AG04450 (cell line): ENCODE results near the gene MSI2. TPM values are rescaled to one million over a fixed set of nuclear protein-coding genes. Genes with fewer than 3 reads are reported as not detected.

ENCODE experiments used
- CTCF ChIA-PET: fragments of 300-600, 350-600 bp; formaldehyde crosslinking; extraction: SDS; loops from one replicate; lab custom pipeline; 2022; ENCODE audit warnings: antibody characterized with exemption, inconsistent platforms; lab: Charles Lee
- POLR2A ChIA-PET: fragments of 350-600 bp; formaldehyde crosslinking; extraction: SDS; loops from one replicate; lab custom pipeline; 2021; ENCODE audit warnings: antibody characterized with exemption, inconsistent platforms; lab: Yijun Ruan, JAX
- DNase-seq: peaks from one replicate; pipeline ENCODE4 v3.0.0-alpha.2; 2011; ENCODE audit warnings: low read depth, low spot score
- H3K27ac ChIP-seq: one replicate; pipeline ENCODE4 v1.5.1; 2012; ENCODE audit warnings: low read depth, low read length, control low read depth
- H3K27me3 ChIP-seq: one replicate; pipeline ENCODE4 v1.6.0; 2012; ENCODE audit warnings: low read length; ENCODE audit not compliant: control insufficient read depth, insufficient read depth
- H3K4me3 ChIP-seq: 2 replicates; pipeline ENCODE4 v1.5.1; 2011; ENCODE audit warnings: mild to moderate bottlenecking, low read depth, low read length, control low read depth
- H3K9me3 ChIP-seq: 2 replicates; pipeline ENCODE4 v1.5.1; 2012; ENCODE audit warnings: low read length; ENCODE audit not compliant: control insufficient read depth, insufficient read depth
- polyA plus RNA-seq: library from polyadenylated mRNA; depleted of rRNA; stranded (reverse); fragments of >200 nt; gene quantifications from 2 replicates; pipeline ENCODE4 v1.2.3, GENCODE V29; 2011
- TF ChIP-seq, protein P1 (sequence below): IDR thresholded peaks from 2 replicates; pipeline ENCODE4 v1.5.1; 2011; ENCODE audit warnings: low read depth, low read length, control low read depth, inconsistent platforms

The MSI2 gene
- polyA plus RNA-seq, 1 experiment, result 26.2 TPM

DNA sequence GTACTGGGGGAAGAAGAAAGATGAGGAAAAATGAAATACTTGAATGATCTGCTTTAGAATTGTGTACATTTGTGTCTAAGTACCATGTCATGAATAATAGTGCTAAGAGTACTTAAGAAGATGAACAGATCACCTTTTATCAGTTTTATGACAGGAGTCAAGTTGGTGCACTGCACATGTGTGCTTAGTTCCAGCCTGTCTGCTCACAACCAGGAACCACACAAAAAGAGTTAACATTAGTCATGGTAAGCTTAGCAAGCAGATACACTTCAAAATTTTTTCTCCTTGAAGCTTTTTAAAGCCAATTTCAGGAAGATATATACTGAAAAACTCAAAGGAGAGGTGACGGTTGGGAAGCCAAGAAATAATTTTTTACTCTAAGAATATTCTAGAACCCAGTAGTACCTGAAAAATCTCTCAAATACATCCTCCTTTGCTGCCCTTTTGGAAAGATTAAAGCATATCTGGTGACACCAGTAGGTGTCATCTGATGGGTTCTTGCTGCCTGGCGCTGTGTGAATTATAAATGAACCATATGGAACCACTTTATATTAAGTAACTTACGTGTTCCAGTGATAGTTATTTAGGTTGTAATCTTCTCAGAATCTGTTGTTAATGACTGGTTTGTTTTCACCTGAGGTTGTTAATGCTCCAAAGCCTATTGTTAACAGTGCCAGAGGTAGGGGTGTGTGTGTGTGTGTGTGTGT is 93.4 kb downstream of the MSI2 start:
- ChIA-PET POLR2A (no interaction called here), CTCF (interaction anchor here (0.6 to 1.0 kb wide), 2 partner anchors 230 to 321 kb away, joined by 3 read pairs; no protein-coding TSS in a partner anchor)
- Histone ChIP-seq H3K27me3 (no peaks in the 10 kb centered on the region), H3K27ac (no peak overlapping the region), H3K4me3 (no peak overlapping the region), H3K9me3 (no peaks in the 10 kb centered on the region)
- TF ChIP-seq, protein P1, sequence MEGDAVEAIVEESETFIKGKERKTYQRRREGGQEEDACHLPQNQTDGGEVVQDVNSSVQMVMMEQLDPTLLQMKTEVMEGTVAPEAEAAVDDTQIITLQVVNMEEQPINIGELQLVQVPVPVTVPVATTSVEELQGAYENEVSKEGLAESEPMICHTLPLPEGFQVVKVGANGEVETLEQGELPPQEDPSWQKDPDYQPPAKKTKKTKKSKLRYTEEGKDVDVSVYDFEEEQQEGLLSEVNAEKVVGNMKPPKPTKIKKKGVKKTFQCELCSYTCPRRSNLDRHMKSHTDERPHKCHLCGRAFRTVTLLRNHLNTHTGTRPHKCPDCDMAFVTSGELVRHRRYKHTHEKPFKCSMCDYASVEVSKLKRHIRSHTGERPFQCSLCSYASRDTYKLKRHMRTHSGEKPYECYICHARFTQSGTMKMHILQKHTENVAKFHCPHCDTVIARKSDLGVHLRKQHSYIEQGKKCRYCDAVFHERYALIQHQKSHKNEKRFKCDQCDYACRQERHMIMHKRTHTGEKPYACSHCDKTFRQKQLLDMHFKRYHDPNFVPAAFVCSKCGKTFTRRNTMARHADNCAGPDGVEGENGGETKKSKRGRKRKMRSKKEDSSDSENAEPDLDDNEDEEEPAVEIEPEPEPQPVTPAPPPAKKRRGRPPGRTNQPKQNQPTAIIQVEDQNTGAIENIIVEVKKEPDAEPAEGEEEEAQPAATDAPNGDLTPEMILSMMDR, result no peak
- no peak for DNase-seq

DNA sequence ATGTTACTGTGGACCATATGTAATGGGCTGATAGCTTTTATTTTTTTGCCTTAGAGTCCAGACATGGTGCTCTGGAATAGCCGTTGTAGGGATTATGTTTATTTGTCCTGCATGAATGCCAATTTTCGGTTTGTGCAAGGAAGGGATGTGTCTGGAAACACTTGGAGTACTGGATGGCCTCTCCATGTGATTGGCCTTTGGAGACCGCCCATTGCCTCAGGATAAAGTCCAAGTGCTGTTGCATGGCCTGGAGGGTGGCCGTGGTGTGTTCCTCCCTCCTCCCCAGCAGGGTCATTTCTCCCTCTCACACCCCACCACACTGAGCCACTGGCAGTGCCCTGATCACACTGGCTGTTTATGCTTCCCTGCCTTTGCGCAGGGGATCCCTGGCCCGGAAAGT is 93.9 kb downstream of the MSI2 start:
- Histone ChIP-seq H3K27ac (no peak overlapping the region), H3K9me3 (no peaks in the 10 kb centered on the region), H3K4me3 (no peak overlapping the region), H3K27me3 (no peaks in the 10 kb centered on the region)
- no peak for DNase-seq
- POLR2A ChIA-PET, result no interaction called here
- CTCF ChIA-PET, result interaction anchor here (0.6 to 1.0 kb wide), 2 partner anchors 230 to 321 kb away, joined by 3 read pairs; no protein-coding TSS in a partner anchor
- TF ChIP-seq, protein P1, result no peak

DNA sequence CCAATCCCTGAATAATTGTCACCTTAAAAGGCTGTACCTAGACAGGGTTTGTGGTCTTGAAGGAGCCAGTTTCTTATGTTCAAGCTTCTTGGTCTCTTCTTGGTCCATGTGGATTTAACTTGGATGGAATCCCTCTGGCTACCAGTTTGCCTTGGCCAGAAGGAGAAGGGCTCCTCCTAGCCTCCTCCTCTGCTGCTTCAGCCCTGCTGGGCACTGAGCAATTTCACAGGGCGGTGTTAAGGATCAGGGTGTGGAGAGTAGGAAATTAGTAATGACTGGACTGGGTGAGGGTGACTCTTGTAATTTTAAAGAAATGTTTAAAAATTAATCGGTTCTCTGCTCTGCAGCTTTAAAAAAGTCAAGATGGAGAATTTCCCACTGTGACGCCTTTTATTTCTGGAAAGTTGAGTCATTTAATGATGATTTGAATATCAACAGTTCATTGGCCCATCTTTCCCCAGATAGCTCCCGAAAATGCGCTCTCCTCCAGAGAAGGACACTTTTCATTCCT is 96.4 kb downstream of the MSI2 start:
- CTCF ChIA-PET, result no interaction called here

DNA sequence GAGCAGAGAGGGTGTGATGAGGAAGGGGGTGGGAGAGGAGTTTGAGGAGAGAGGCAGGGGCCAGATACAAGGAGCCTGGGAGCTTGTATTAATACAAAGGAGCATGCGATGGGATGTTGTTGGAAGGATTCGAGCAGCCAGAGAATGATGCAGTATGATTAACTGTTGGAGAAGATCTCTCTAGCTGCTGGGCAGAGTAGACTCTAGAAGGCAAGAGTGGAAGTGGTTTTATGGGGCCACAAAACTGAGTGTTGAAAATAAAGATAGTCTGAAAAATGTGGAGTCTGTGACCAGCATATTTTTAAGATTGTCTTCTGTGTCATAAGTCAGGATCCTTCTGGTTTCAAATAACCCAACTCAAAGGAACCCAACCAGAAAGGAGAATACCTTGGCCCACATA is 98.3 kb downstream of the MSI2 start:
- no peak for DNase-seq
- Histone ChIP-seq H3K9me3 (no peaks in the 10 kb centered on the region), H3K27me3 (no peaks in the 10 kb centered on the region), H3K27ac (no peak overlapping the region), H3K4me3 (no peak overlapping the region)
- TF ChIP-seq, protein P1, result no peak
- ChIA-PET CTCF (interaction anchor here (0.8 kb wide), 1 partner anchor 243 kb away, joined by 3 read pairs; no protein-coding TSS in a partner anchor), POLR2A (no interaction called here)

More for the DNA sequence above, 96.4 kb downstream of the MSI2 start:
- TF ChIP-seq, protein P1, result no peak
- POLR2A ChIA-PET, result no interaction called here
- DNase-seq, result no peak
- no peaks in the 10 kb centered on the region for H3K27me3 ChIP-seq
- no peak overlapping the region for H3K4me3 ChIP-seq
- no peak overlapping the region for H3K27ac ChIP-seq
- H3K9me3 ChIP-seq, result no peaks in the 10 kb centered on the region

DNA sequence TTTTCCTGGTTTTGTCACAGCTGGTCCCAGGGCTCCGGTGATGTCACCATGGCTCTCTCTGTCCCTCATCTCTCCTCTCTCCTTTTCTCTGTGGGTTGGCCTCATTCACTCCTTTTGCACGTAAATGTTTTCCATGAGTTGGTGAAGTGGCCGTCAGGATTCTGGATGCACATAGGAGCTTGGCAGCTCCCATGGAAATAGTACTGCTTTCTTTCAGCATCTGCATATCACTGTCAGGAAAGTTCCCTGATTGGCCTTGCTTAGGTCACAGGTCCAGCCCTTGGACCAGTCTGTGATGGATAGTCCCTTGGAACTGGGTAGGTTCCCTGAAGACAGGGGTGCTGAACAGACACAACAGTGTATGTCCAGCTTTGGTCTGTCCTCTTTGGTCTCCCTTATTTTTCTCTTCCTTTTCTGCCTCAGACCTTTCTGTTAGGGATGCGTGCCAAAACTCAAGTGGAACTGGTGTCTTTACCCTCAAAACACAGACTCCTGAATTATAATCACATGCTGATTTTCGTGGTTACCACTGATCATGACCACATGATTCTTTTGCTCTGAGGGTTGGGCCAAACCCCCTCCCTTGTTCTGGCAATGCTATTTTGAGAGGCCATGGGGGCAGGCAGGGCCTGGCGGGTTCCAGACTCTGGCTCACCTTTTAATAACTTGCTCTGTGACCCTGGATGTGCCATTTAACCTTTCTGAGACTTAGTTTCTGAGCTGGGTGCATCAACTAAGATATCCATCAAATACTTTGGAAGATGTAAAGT is 99.0 kb downstream of the MSI2 start:
- CTCF ChIA-PET, result interaction anchor here (0.8 kb wide), 1 partner anchor 242 kb away, joined by 3 read pairs; no protein-coding TSS in a partner anchor

More for the DNA sequence above, 99.0 kb downstream of the MSI2 start:
- no peak overlapping the region for H3K4me3 ChIP-seq
- no peak for DNase-seq
- TF ChIP-seq, protein P1, result no peak
- no peaks in the 10 kb centered on the region for H3K27me3 ChIP-seq
- no peak overlapping the region for H3K27ac ChIP-seq
- no peaks in the 10 kb centered on the region for H3K9me3 ChIP-seq
- POLR2A ChIA-PET, result no interaction called here
